GM13977 (cell line): ENCODE data around the gene HTR2B.
A peak's percentile ranks its signal among the peaks of the same experiment; 100 is the strongest.

ENCODE experiments used
- DNase-seq: peaks from one replicate; pipeline ENCODE4 v3.0.0; 2012; ENCODE audit warnings: low spot score
- in situ Hi-C: fragments of 300-500 bp; cut with MboI; formaldehyde crosslinking; loops from one replicate; pipeline ENCODE4 v1.12.0; 2022; ENCODE audit warnings: low sequenced_read_pairs, low pct_unique_long_range_greater_than_20kb, mixed read lengths, inconsistent platforms; ENCODE audit not compliant: unreplicated experiment
- TF ChIP-seq, protein P1 (sequence below): IDR thresholded peaks from 2 replicates; pipeline ENCODE4 v1.5.1; 2012; ENCODE audit warnings: mild to moderate bottlenecking, control low read depth; ENCODE audit not compliant: insufficient read depth; ENCODE audit errors: extremely low read depth, missing control alignments

HTR2B gene

DNA sequence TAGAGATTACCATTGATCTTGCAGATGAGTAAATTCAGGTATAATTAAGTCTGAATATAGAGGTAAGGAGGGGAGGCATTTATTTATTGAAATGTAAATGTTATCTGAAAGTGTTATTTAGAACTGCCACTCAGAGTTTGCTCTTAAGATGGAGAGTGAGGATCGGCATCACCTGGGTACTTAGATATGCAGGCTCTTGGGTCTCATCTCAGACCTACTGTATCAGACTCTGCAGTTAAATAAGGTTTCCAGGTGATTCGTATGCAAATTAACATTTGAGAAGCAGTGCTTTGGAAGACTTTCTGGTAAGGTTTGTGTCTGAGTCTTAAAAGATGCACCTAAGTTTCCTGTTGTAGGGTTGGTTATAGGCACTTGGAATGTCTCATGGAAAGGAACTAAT, 9.2 kb downstream of the HTR2B start:
- in situ Hi-C loops = no loop called here
- DNase-seq = no peak
- TF ChIP-seq, protein P1, sequence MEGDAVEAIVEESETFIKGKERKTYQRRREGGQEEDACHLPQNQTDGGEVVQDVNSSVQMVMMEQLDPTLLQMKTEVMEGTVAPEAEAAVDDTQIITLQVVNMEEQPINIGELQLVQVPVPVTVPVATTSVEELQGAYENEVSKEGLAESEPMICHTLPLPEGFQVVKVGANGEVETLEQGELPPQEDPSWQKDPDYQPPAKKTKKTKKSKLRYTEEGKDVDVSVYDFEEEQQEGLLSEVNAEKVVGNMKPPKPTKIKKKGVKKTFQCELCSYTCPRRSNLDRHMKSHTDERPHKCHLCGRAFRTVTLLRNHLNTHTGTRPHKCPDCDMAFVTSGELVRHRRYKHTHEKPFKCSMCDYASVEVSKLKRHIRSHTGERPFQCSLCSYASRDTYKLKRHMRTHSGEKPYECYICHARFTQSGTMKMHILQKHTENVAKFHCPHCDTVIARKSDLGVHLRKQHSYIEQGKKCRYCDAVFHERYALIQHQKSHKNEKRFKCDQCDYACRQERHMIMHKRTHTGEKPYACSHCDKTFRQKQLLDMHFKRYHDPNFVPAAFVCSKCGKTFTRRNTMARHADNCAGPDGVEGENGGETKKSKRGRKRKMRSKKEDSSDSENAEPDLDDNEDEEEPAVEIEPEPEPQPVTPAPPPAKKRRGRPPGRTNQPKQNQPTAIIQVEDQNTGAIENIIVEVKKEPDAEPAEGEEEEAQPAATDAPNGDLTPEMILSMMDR = no peak

DNA sequence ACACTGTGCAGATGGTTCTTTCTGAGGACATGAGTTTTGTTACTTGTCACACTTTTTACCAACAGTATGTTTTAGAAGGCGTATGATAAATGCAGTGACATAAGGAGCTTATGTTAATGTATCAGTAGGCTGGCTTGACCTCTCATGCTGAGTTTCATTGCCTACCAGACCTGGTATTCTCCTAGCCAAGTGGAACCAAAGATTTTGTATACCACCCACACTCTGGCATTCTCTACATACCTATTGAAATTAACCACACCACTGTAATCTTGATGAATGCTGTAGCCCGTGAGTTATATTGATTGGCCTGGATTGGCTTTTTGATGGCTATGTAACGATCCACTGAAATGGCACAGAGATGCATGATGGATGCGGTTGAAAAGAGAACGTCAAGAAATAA, 11.4 kb downstream of the HTR2B start:
- DNase-seq = no peak
- TF ChIP-seq, protein P1 = no peak
- in situ Hi-C loops = no loop called here

DNA sequence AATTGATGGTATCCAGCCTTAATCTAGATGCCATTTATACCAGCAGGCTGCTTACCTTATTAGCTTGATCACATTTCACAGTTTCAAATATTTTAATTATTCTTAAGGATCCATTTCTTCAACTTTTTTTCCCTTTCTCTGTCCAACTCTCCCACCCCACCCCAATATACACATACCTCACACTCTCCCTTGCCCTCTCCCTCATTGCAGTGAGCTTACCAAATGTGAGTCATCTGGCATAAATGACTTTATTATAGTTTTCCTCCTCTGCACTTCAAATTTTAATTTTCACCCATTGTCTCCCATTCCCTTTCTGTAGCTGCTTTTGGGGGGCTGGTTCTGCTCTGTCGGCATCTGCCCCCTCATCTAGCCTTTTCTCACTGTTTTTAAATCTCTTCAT, 12.9 kb downstream of the HTR2B start:
- no peak for DNase-seq

DNA sequence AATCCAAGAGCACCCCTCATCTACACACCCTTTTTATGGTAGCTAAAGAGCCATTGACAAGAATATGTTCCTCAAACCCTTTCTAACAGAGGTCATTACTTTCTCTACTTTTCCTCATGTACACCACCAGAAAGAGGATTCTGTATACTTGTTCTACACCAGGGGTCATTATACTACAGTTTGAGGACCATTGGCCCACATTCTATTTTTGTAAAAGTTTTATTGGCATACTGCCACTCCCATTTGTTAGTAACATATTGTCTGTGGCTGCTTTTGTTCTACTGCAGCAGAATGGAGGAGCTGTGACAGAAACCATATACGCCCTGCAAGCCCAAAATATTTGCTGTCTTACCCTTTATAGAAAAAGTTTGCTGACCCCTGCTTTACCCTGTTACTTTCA, 14.3 kb downstream of the HTR2B start:
- in situ Hi-C loops = no loop called here
- no peak for DNase-seq
- TF ChIP-seq, protein P1 = peak; percentile 16

More for the DNA sequence above, 12.9 kb downstream of the HTR2B start:
- TF ChIP-seq, protein P1 = no peak
- in situ Hi-C loops = no loop called here

DNA sequence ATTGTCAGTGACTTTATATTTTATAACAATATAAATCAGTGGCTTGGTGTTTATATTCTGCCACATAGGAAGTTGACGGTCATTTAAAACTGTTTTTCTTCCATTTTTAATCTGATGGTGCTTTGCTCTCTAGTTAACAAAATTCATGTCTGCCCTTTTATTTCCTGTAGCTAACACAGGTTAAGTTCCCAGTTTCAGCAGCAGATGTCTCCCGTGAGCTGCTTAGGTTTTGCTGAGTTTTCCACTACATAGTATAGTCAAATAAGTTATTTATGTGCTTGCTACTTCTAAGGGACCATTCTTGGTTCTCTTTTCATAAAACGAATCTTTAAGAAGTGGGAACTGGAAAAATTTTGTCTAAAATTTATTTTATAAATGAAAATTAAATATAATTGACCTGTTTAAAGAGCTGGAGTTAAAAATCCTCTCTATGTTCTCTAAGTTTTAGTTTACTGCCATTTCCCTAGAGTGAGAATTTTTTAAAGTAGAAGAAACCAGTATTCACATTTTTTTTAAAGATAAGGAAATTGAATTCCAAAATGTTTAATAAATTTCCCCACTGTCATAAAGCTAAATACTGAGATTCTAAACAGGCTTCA, 20.6 kb downstream of the HTR2B start:
- peak; percentile 44 for DNase-seq
- TF ChIP-seq, protein P1 = peak; percentile 80
- in situ Hi-C loops = loop anchor here (10.0 kb wide), 1 partner anchor 311 kb away; no protein-coding TSS in a partner anchor

DNA sequence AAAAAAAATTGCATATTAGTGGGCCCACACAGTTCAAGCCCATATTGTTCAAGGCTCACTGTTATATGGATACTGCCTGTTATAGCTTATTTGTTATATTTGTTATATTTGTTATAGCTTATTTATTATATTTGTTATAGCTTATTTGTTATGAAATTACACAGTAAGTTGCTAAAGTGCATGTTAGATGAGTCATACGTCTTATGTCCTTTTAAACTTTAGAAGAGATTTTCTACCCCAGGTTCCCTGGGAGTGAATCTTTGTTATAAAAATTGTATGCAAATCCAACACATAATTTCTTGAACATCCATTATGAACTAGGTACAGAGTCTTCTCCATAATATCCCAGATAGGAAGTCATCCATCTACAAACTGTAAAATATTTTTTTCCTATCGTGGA, 22.1 kb downstream of the HTR2B start:
- TF ChIP-seq, protein P1 = no peak
- no peak for DNase-seq
- in situ Hi-C loops = loop anchor here (10.0 kb wide), 1 partner anchor 312 kb away; no protein-coding TSS in a partner anchor
